Spinal cord (tissue), 10 donors: ENCODE measurements around the gene NOL6. TPM values are rescaled to one million over a fixed set of nuclear protein-coding genes. Genes with fewer than 3 reads are reported as not detected.
A peak's percentile ranks its signal among the peaks of the same experiment; 100 is the strongest.
"Not testable (repeated sequence)": the region's sequence is repeated elsewhere in the genome, so short reads cannot be mapped to it uniquely, and the experiment has no call there.

Experiments used
- DNase-seq, 6 donors: peaks; one replicate each; pipeline versions ENCODE4 v3.0.0 to v3.0.0-alpha.2; 2013 to 2015; ENCODE audit warnings: low spot score in 6 of 6, low read depth in 4 of 6
- H3K27ac ChIP-seq: one replicate; pipeline ENCODE4 v1.5.1; 2013; ENCODE audit warnings: low read depth, low read length, control low read depth
- H3K27me3 ChIP-seq: one replicate; pipeline ENCODE4 v1.6.1; 2013; ENCODE audit warnings: low read length; ENCODE audit not compliant: control insufficient read depth, insufficient read depth
- H3K36me3 ChIP-seq: one replicate; pipeline ENCODE4 v1.6.1; 2013; ENCODE audit warnings: low read length; ENCODE audit not compliant: control insufficient read depth, insufficient read depth
- H3K4me1 ChIP-seq: one replicate; pipeline ENCODE4 v1.6.1; 2013; ENCODE audit warnings: low read length; ENCODE audit not compliant: control insufficient read depth, insufficient read depth
- H3K4me3 ChIP-seq: one replicate; pipeline ENCODE4 v1.5.1; 2013; ENCODE audit warnings: low read depth, low read length, control low read depth
- H3K9me3 ChIP-seq: one replicate; pipeline ENCODE4 v1.6.1; 2013; ENCODE audit warnings: low read length; ENCODE audit not compliant: control insufficient read depth, insufficient read depth
- WGBS: methylation state at CpG from one replicate; pipeline ENCODE4 v1.1.5; 2013; ENCODE audit warnings: missing lambda C conversion rate; ENCODE audit not compliant: insufficient coverage; 5-methylcytosine and 5-hydroxymethylcytosine counted together
- polyA plus RNA-seq, 2 donors: library from polyadenylated mRNA; unstranded; fragments of 120-200 nt; gene quantifications; one replicate each; pipeline ENCODE4 v1.2.1, GENCODE V29; 2013; ENCODE audit not compliant: insufficient read length in 2 of 2
- total RNA-seq, 2 donors: library from RNA; depleted of rRNA in 1 of 2; stranded (reverse); fragments of 120-200 nt in 1 of 2; fragments of >200 nt in 1 of 2; gene quantifications; one replicate each; pipeline versions ENCODE4 v1.2.3 to v1.2.4, GENCODE V29; 2013 to 2014
- donor health status: healthy.

The NOL6 gene
- total and polyA plus RNA-seq, 4 donors, result 14.5 to 24.2 (median 20.3) TPM

DNA sequence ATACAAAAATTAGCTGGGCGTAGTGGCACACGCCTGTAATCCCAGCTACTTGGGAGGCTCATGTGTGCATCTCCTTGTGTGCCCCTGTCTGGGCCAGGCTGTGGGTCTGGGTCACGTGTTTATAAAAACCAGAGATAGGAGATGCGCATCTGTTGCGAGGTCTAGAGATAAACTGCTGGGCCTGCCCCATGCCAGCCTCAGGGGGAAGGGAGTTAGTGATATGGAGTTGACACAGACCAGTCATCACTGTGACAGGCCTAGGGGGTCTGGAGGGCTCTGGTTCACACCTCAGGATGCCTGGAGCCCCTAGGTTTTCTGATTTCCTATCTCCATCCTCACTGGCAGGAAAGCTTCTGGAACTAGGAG is 19.1 kb downstream of the NOL6 start:
- not testable (repeated sequence) for DNase-seq, H3K27me3 ChIP-seq, H3K27ac ChIP-seq, H3K4me1 ChIP-seq, H3K9me3 ChIP-seq, H3K36me3 ChIP-seq, H3K4me3 ChIP-seq
- WGBS, result 96% methylated on average over 5 of the region's 5 CpGs

DNA sequence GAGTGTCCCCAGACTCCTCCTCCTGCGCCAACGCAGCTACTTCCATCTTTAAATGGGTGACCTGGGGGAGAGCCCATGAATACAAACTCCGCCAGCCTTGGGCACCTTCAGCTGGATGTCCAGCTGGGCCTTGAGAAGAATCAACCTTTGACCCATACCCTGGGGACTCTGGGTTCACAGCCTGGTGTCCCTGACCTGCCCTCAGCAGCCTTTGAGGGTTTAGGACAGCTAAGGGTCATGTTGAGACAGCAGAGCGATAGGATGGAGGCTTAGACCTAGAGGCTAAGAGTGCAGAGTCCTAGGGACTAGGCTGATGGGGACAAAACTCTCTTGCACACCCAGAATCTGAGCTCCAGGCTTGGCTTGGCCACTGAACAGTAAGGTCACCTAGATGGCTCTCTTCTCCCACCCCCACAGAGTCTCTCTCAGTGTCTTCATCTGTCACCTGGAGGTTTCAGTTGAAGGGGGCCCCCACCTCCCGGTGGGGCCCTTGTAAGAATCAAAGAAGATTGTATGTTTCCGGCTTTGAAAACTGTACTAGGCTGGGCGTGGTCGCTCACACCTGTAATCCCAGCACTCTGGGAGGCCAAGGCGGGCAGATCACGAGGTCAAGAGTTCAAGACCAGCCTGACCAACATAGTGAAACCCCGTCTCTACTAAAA is 19.6 kb downstream of the NOL6 start:
- H3K27ac ChIP-seq, result no peak overlapping the region
- H3K9me3 ChIP-seq, result no peaks in the 10 kb centered on the region
- WGBS, result 90% methylated on average over 4 of the region's 11 CpGs
- no peaks in the 10 kb centered on the region for H3K27me3 ChIP-seq
- H3K4me1 ChIP-seq, result no peaks in the 10 kb centered on the region
- H3K4me3 ChIP-seq, result no peak overlapping the region
- H3K36me3 ChIP-seq, result no peaks in the 10 kb centered on the region
- DNase-seq, result no peak

DNA sequence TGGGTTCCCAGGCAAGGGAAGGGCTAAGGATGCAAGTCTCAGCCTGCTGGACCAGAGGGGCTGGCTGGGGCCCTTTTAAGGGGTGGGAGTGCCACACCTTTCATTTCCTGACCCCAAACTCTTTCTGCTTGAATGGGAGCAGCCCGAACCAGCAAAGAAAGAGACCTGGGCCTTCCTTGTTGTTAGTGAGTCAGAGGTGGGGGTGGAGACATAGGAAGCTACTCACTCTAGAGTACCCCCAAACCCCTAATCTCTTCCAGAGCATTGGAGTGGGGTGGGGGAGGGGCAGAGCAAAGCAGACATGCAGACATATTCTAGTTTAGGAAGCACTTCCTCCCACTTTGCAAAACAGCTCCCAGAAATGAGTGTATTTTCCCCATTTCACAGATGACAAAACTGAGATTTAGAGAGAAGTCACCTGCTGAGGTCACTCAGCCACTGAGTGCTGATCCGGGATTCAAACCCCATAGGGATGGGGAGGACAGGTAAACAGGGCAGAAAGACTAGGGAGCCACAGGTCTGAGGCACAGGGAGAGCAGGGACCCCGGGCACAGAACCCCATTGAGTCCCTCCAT is 20.4 kb downstream of the NOL6 start:
- H3K36me3 ChIP-seq, result no peaks in the 10 kb centered on the region
- no peaks in the 10 kb centered on the region for H3K4me1 ChIP-seq
- no peak overlapping the region for H3K27ac ChIP-seq
- H3K9me3 ChIP-seq, result no peaks in the 10 kb centered on the region
- no peak for DNase-seq
- WGBS, result 71% methylated on average over 1 of the region's 3 CpGs
- H3K27me3 ChIP-seq, result no peaks in the 10 kb centered on the region
- no peak overlapping the region for H3K4me3 ChIP-seq

DNA sequence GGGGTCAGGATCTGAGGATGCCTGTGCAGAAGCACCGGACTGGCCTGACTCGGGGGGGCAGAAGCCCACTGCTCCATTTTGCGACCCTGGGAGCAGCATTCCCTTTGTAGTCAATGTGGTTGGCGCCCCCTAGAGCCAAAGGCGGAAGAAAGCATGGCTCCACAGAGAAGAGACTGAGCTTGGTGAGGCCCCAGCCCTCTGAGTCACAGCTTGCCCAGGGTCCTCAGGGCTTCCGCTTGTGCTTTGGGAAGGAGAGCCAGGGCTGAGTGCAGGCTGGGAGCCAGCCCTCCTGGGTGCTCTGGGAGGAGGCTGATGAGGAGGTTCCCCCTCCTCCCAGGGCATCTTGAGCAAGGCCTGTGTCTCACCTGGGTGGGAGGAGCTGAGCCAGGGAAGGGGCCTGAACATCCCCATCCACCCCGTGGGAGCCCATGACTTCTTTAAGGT is 20.9 kb downstream of the NOL6 start:
- peaks cover 4% of the 10 kb centered on the region for H3K27me3 ChIP-seq
- no peak overlapping the region for H3K27ac ChIP-seq

DNA sequence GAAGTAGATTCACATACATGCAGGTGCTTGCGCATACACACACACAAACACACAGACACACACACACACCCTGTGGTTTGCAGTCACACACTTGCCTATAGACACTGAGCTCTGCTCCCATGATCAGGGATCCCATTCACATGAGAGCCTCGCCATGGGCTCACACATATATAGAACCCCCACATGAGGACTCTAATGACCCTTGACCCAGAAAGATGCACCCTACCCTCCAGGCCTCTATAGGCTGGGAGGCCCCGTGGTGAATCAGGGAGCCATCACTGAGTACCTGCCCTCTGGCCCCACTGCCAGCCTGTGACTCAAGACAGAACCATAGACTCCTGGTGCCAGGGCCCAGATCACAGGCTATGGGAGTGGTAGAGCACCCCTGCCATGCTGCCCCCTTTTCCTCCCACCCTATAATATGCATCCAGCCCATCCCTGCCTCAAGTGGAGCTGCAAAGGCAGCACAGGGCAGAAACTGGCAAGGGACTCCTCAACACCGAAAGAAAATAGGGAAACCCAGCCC is 23.0 kb downstream of the NOL6 start:
- H3K27ac ChIP-seq, result no peak overlapping the region
- peaks cover 12% of the 10 kb centered on the region for H3K27me3 ChIP-seq
- 89% methylated on average over 4 of the region's 4 CpGs for WGBS
- no peak for DNase-seq
- H3K36me3 ChIP-seq, result no peaks in the 10 kb centered on the region
- H3K4me3 ChIP-seq, result no peak overlapping the region
- H3K9me3 ChIP-seq, result no peaks in the 10 kb centered on the region
- peaks cover 16% of the 10 kb centered on the region for H3K4me1 ChIP-seq

More for the DNA sequence above, 20.9 kb downstream of the NOL6 start:
- 12% methylated on average over 7 of the region's 7 CpGs for WGBS
- Histone ChIP-seq H3K9me3 (no peaks in the 10 kb centered on the region), H3K36me3 (no peaks in the 10 kb centered on the region), H3K4me1 (peaks cover 5% of the 10 kb centered on the region), H3K4me3 (no peak overlapping the region)
- peak in 2 of 6 donors; percentile 39 to 43 for DNase-seq

DNA sequence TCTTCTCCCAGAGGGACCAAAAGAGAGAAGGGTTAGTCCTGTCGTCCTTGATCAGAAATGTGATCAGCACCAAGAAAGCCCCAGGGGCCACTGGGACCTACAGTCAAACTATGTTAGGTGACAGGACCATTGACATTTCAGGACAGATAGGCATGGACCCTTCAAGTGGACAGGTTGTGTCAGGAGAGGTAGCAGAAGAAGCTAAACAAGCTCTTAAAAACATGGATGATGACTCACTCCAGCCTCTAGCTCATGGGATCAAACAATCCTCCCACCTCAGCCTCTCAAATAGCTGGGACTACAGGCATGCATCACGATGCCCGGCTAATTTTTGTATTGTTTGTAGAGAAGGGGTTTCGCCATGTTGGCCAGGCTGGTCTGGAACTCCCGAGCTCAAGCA is 24.0 kb downstream of the NOL6 start:
- 82% methylated on average over 4 of the region's 5 CpGs for WGBS
- peaks cover 12% of the 10 kb centered on the region for H3K27me3 ChIP-seq
- H3K9me3 ChIP-seq, result no peaks in the 10 kb centered on the region
- no peaks in the 10 kb centered on the region for H3K36me3 ChIP-seq
- DNase-seq, result no peak
- H3K4me3 ChIP-seq, result no peak overlapping the region
- peaks cover 16% of the 10 kb centered on the region for H3K4me1 ChIP-seq
- H3K27ac ChIP-seq, result no peak overlapping the region

DNA sequence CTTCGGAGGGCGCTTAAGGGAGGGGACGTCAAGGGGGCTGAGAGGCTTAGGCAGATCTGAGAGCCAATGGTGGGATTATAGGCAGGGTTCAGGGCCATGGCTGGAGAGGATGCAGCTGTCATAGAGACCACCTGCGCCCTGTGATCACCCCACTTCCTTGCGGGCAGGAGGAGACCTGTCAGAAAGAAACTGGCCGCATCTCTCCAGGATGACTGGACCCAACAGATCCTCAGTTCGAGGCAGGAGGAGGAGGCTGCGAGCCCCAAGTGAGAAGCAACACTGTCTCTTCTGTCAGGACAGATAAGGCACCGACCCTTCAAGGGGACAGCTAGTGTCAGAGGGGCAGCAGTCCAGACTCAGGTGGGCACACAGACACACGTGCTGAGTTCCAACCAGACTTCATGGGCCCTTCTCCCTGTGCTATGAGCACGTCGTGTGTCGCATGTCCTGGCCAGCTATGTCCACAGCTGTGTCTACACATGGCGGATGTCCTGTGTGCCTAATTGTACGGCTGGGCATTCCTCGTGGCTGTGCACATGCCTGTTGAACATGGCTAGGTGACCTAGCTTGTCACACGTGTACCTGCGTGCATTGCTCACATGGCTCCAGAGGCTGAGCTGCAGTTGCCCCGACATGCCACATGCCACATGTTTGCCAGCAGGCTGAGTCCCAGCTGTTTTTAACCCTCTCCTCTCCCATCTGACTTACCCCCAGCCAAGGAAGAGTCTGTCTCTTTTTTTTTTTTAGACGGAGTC is 25.7 kb downstream of the NOL6 start:
- Histone ChIP-seq H3K27ac (no peak overlapping the region), H3K4me1 (peaks cover 16% of the 10 kb centered on the region), H3K27me3 (peaks cover 12% of the 10 kb centered on the region), H3K9me3 (no peaks in the 10 kb centered on the region), H3K36me3 (no peaks in the 10 kb centered on the region), H3K4me3 (no peak overlapping the region)
- DNase-seq, result no peak
- WGBS, result 30% methylated on average over 19 of the region's 20 CpGs

DNA sequence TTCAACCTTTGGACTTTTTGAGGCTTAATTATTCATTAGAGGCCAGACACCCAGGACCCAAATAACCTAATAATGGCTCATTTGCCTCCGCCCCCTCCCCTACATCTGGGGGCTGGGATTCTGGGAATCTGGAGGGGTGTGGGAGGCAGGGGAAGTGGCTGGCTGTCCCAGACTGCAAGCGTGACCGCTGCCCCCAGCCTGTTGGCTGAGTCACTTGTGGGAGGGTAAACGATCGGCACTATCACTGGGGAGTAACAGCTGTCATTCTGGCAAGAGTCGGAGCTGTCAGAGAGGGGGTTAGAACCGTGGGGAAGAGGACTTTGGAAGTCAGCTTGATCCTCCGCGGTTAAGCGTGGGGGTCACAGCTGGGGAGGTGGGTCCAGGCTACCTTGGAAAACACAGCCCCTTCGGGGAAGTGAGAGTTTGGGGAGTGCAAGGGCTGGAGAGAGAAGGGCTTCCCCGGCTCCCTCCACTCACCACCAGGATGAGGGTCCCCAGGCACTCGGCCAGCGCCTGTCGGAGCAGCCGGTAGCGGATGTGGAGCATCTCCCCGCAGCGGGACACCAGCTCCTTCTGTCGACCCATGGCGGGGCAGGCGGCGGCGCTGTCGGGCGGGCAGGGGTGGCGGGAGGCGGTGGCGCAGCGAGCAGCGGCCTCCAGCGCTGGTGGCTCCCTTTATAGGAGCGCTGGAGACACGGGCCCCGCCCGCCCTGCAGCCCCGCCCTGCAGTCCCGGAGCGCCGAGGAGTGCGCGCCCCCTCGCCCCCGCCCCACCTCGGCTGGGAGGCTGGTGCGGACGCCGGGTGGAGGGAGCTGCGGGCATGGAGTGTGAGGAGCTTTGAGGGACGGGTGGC is 26.6 kb downstream of the NOL6 start, which contains the start of gene AQP3:
TSS of gene AQP3 (minus strand) at position 648 of the 853 bp plus-strand sequence. CDS start at position 585, 63 bp downstream.
- peak in 3 of 6 donors; percentile 7 to 62 (median 61) for DNase-seq
- no peaks in the 10 kb centered on the region for H3K9me3 ChIP-seq
- H3K36me3 ChIP-seq, result no peaks in the 10 kb centered on the region
- peaks cover 16% of the 10 kb centered on the region for H3K4me1 ChIP-seq
- 2% methylated on average over 49 of the region's 50 CpGs for WGBS
- H3K27ac ChIP-seq, result no peak within 1 kb of the TSS
- peak within 1 kb of the TSS; percentile 18 for H3K4me3 ChIP-seq
- peaks cover 12% of the 10 kb centered on the region for H3K27me3 ChIP-seq
